ENCODE data around the gene TNFRSF1A. TPM values are rescaled to one million over a fixed set of nuclear protein-coding genes. Genes with fewer than 3 reads are reported as not detected.

TNFRSF1A gene
- total RNA-seq, 3 donors from 2014 or later (not counting 1 experiment from before 2014, with no cell fraction given): 75.7 to 116 (median 87.3) TPM

GRCh38 chr12:6302621-6303020 lies 39.3 kb downstream of the TNFRSF1A start:
- TF ChIP-seq, protein P1, sequence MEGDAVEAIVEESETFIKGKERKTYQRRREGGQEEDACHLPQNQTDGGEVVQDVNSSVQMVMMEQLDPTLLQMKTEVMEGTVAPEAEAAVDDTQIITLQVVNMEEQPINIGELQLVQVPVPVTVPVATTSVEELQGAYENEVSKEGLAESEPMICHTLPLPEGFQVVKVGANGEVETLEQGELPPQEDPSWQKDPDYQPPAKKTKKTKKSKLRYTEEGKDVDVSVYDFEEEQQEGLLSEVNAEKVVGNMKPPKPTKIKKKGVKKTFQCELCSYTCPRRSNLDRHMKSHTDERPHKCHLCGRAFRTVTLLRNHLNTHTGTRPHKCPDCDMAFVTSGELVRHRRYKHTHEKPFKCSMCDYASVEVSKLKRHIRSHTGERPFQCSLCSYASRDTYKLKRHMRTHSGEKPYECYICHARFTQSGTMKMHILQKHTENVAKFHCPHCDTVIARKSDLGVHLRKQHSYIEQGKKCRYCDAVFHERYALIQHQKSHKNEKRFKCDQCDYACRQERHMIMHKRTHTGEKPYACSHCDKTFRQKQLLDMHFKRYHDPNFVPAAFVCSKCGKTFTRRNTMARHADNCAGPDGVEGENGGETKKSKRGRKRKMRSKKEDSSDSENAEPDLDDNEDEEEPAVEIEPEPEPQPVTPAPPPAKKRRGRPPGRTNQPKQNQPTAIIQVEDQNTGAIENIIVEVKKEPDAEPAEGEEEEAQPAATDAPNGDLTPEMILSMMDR (IDR thresholded peaks at IDR 0.05): no peak

DNA sequence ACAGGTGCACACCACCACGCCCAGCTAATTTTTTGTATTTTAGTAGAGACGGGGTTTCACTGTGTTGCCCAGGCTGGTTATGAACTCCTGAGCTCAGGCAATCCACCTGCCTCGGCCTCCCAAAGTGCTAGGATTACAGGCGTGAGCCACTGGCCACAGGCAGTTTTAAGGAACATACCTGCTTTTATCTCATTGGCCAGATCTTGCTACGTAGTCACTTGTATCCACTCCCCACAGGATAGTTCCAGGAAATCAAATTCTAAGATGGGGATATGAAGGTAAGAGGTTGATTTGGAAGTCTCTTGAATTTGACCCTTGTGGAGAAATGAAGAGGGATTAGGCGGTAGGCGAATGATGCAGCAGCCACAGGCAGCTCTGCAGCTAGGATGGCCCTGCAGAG lies 40.2 kb downstream of the TNFRSF1A start:
- Mint-ChIP-seq H3K36me3 (no peaks in the 10 kb centered on the region), H3K9me3 (no peaks in the 10 kb centered on the region), H3K27me3 (ENCODE audit: low read depth in 2 of 2) (peaks cover 3 to 6% of the 10 kb centered on the region in 2 donors), H3K4me3 (no peak overlapping the region), H3K4me1 (no peaks in the 10 kb centered on the region), H3K27ac (no peak overlapping the region)
- TF ChIP-seq, protein P1 (IDR thresholded peaks at IDR 0.05): no peak
- no peaks in the 10 kb centered on the region for H3K36me3 ChIP-seq (ENCODE audit: control insufficient read depth, insufficient read depth, low read length)
- ATAC-seq (no peak), DNase-seq (no peak)
- no peak overlapping the region for H3K4me3 ChIP-seq (ENCODE audit: low read length)
- no peak overlapping the region for H3K27ac ChIP-seq (ENCODE audit: low read length)
- no peaks in the 10 kb centered on the region for H3K27me3 ChIP-seq (ENCODE audit: control insufficient read depth, insufficient read depth, low read length)
- no peaks in the 10 kb centered on the region for H3K4me1 ChIP-seq (ENCODE audit: control insufficient read depth, insufficient read depth, low read length)
- intact Hi-C loops (cut with micrococcal nuclease): no loop called here
- WGBS (ENCODE audit: insufficient coverage): 91% methylated on average over 6 of the region's 7 CpGs
- H3K9me3 ChIP-seq (ENCODE audit: control insufficient read depth, insufficient read depth, low read length): no peaks in the 10 kb centered on the region

More at GRCh38 chr12:6302621-6303020, 39.3 kb downstream of the TNFRSF1A start:
- Mint-ChIP-seq H3K36me3 (no peaks in the 10 kb centered on the region), H3K27me3 (ENCODE audit: low read depth in 2 of 2) (peaks cover 6% of the 10 kb centered on the region in 2 donors), H3K27ac (no peak overlapping the region), H3K9me3 (no peaks in the 10 kb centered on the region), H3K4me3 (no peak overlapping the region), H3K4me1 (no peaks in the 10 kb centered on the region)
- H3K36me3 ChIP-seq (ENCODE audit: control insufficient read depth, insufficient read depth, low read length): no peaks in the 10 kb centered on the region
- no peak overlapping the region for H3K4me3 ChIP-seq (ENCODE audit: low read length)
- 91% methylated on average over 3 of the region's 3 CpGs for WGBS (ENCODE audit: insufficient coverage)
- no peak for DNase-seq
- H3K9me3 ChIP-seq (ENCODE audit: control insufficient read depth, insufficient read depth, low read length): no peaks in the 10 kb centered on the region
- intact Hi-C loops (cut with micrococcal nuclease): no loop called here
- H3K4me1 ChIP-seq (ENCODE audit: control insufficient read depth, insufficient read depth, low read length): no peaks in the 10 kb centered on the region
- no peaks in the 10 kb centered on the region for H3K27me3 ChIP-seq (ENCODE audit: control insufficient read depth, insufficient read depth, low read length)
- no peak overlapping the region for H3K27ac ChIP-seq (ENCODE audit: low read length)
- no peak for ATAC-seq

DNA sequence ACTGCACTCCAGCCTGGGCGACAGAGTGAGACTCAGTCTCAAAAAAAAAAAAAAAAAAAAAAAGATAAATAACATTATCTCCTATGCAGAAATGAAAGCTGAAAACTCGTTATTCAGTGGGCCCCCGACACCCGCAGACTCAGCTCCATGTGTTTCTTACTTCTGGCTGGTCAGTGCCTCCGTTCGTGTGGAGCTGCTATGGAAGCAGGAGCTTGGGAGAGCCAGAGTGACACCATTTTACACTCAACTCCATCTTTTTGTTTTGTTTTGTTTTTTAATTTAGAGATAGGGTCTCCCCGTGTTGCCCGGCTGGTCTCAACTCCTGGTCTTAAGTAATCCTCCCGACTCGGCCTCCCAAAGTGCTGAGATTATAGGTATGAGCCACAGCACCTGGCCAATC lies 44.7 kb downstream of the TNFRSF1A start:
- Mint-ChIP-seq H3K4me3 (no peak overlapping the region), H3K36me3 (no peaks in the 10 kb centered on the region), H3K4me1 (no peaks in the 10 kb centered on the region), H3K9me3 (no peaks in the 10 kb centered on the region), H3K27ac (no peak overlapping the region), H3K27me3 (ENCODE audit: low read depth in 2 of 2) (peaks cover 0 to 6% of the 10 kb centered on the region in 2 donors)
- Histone ChIP-seq H3K27ac (ENCODE audit: low read length) (no peak overlapping the region), H3K4me3 (ENCODE audit: low read length) (no peak overlapping the region), H3K27me3 (ENCODE audit: control insufficient read depth, insufficient read depth, low read length) (no peaks in the 10 kb centered on the region), H3K36me3 (ENCODE audit: control insufficient read depth, insufficient read depth, low read length) (no peaks in the 10 kb centered on the region), H3K9me3 (ENCODE audit: control insufficient read depth, insufficient read depth, low read length) (no peaks in the 10 kb centered on the region), H3K4me1 (ENCODE audit: control insufficient read depth, insufficient read depth, low read length) (no peaks in the 10 kb centered on the region)
- ATAC-seq: no peak
- WGBS (ENCODE audit: insufficient coverage): 88% methylated on average over 7 of the region's 10 CpGs
- intact Hi-C loops (cut with micrococcal nuclease): loop anchor here (1.0 kb wide), 1 partner anchor 22 kb away; no protein-coding TSS in a partner anchor
- TF ChIP-seq, protein P1 (IDR thresholded peaks at IDR 0.05): no peak
- no peak for DNase-seq

DNA sequence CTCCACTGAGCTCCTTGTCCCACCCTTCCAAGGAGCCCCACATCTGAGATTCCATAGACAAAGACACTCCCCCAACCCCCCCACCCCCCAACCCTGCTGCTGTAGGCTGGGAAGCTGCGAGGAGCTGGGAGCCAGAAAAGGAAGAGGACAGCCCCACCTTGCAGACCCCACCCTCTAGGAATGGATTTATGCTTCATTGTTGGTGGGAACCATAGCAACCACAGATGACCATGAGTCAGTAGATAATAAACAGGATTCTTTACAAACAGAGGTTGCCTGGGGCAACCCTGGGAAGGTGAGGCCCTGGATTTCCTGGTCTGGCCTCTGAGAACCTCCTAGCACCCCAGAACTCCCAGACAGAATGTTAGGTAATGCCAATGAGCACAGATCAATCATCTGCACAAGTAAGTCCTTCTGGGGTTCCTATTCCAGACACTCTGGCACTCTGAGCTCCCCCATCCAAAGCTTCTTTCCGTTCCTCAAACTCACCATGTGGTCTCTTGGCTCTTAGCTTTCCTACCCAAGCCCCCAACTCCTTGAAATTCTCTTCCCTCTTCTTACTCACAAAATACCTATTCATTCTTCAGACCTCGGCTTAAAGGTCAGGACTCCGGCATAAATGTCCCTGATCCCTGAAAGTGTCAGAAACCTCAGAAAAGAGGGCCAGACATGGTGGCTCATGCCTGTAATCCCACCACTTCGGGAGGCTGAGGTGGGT lies 46.6 kb downstream of the TNFRSF1A start:
- H3K36me3 Mint-ChIP-seq: no peaks in the 10 kb centered on the region
- H3K36me3 ChIP-seq (ENCODE audit: control insufficient read depth, insufficient read depth, low read length): no peaks in the 10 kb centered on the region
- no peak overlapping the region for H3K4me3 ChIP-seq (ENCODE audit: low read length)
- ATAC-seq (no peak), DNase-seq (no peak)
- no peaks in the 10 kb centered on the region for H3K4me1 ChIP-seq (ENCODE audit: control insufficient read depth, insufficient read depth, low read length)
- no peaks in the 10 kb centered on the region for H3K9me3 ChIP-seq (ENCODE audit: control insufficient read depth, insufficient read depth, low read length)
- TF ChIP-seq, protein P1 (IDR thresholded peaks at IDR 0.05): no peak
- H3K27ac ChIP-seq (ENCODE audit: low read length): no peak overlapping the region
- no peak overlapping the region for H3K27ac Mint-ChIP-seq
- H3K9me3 Mint-ChIP-seq: no peaks in the 10 kb centered on the region
- no peaks in the 10 kb centered on the region for H3K27me3 ChIP-seq (ENCODE audit: control insufficient read depth, insufficient read depth, low read length)
- 89% methylated on average over 4 of the region's 5 CpGs for WGBS (ENCODE audit: insufficient coverage)
- no peaks in the 10 kb centered on the region for H3K4me1 Mint-ChIP-seq
- peaks cover 0 to 2% of the 10 kb centered on the region in 2 donors for H3K27me3 Mint-ChIP-seq (ENCODE audit: low read depth in 2 of 2)
- intact Hi-C loops (cut with micrococcal nuclease): no loop called here
- H3K4me3 Mint-ChIP-seq: no peak overlapping the region

Measured in natural killer cell (primary cell).